Fibroblast of villous mesenchyme (primary cell): Measurements from ENCODE around the gene GCGR. TPM values are rescaled to one million over a fixed set of nuclear protein-coding genes. Genes with fewer than 3 reads are reported as not detected.

Experiments used
- DNase-seq: peaks from one replicate; pipeline ENCODE4 v3.0.0-alpha.2; 2010; ENCODE audit warnings: low read depth
- H3K4me3 ChIP-seq: 2 replicates; pipeline ENCODE4 v1.5.1; 2011; ENCODE audit warnings: low read depth, mild to moderate bottlenecking, low read length
- total RNA-seq: library from RNA; depleted of rRNA; stranded (reverse); fragments of >200 nt; gene quantifications from 2 replicates; pipeline ENCODE4 v1.2.3, GENCODE V29; 2012
- TF ChIP-seq, protein P1 (sequence below): IDR thresholded peaks from 2 replicates; pipeline ENCODE4 v1.5.1; 2012; ENCODE audit warnings: low read depth, mild to moderate bottlenecking, low read length; ENCODE audit not compliant: insufficient read depth

The GCGR gene
- total RNA-seq, 1 donor: not detected

GRCh38 chr17:81860756-81861568 is 57.0 kb downstream of the GCGR start:
- peak; percentile 100 for DNase-seq
- TF ChIP-seq, protein P1, sequence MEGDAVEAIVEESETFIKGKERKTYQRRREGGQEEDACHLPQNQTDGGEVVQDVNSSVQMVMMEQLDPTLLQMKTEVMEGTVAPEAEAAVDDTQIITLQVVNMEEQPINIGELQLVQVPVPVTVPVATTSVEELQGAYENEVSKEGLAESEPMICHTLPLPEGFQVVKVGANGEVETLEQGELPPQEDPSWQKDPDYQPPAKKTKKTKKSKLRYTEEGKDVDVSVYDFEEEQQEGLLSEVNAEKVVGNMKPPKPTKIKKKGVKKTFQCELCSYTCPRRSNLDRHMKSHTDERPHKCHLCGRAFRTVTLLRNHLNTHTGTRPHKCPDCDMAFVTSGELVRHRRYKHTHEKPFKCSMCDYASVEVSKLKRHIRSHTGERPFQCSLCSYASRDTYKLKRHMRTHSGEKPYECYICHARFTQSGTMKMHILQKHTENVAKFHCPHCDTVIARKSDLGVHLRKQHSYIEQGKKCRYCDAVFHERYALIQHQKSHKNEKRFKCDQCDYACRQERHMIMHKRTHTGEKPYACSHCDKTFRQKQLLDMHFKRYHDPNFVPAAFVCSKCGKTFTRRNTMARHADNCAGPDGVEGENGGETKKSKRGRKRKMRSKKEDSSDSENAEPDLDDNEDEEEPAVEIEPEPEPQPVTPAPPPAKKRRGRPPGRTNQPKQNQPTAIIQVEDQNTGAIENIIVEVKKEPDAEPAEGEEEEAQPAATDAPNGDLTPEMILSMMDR: no peak
- peak overlapping the region; percentile 75 for H3K4me3 ChIP-seq

DNA sequence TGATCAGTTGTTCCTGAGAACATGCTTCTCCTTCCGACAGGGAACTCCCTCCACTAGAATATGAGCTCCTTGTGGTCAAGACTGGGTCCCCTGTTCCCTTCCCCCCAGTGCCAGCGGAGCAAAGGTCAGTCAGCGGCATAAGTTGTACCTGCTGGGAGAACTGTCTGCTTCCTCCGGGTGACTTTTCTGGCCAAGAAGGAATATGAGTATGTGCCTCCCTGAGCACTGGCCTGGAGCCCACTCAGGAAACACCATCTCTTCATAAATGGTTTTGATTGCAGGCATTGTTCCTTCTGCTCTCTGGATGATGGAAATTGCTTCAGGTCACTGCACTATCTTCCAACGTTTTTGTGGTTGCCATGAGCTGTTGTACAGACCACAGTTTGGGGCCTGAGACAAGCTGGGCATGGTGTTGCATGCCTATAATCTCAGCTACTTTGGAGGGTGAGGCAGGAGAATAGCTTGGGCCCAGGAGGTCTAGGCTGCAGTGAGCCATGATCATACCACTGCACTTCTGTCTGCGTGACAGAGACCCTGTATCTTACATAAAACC is 59.2 kb downstream of the GCGR start:
- TF ChIP-seq, protein P1: no peak
- no peak overlapping the region for H3K4me3 ChIP-seq
- no peak for DNase-seq

Other genes starting within 250 kb of the GCGR start
- gene NPLOC4, start 167.0 kb upstream of the GCGR start, total RNA-seq: 96.7 and 108 TPM in 2 replicates
- 1.7 and 2.3 TPM in 2 replicates for gene TSPAN10, start 167.0 kb upstream of the GCGR start, total RNA-seq
- not detected in 2 replicates for gene PDE6G, start 147.6 kb upstream of the GCGR start, total RNA-seq
- gene OXLD1, start 137.5 kb upstream of the GCGR start, total RNA-seq: 23.7 and 28.0 TPM in 2 replicates
- 7.8 and 10.0 TPM in 2 replicates for gene CCDC137, start 137.4 kb upstream of the GCGR start, total RNA-seq
- 22.9 and 27.4 TPM in 2 replicates for gene ARL16, start 120.4 kb upstream of the GCGR start, total RNA-seq
- 75.1 and 94.4 TPM in 2 replicates for gene HGS, start 120.1 kb upstream of the GCGR start, total RNA-seq
- 12.1 and 12.6 TPM in 2 replicates for gene MRPL12, start 100.8 kb upstream of the GCGR start, total RNA-seq
- 13.8 and 14.2 TPM in 2 replicates for gene SLC25A10, start 91.9 kb upstream of the GCGR start, total RNA-seq
- 55.7 and 96.6 TPM in 2 replicates for gene MCRIP1, start 29.1 kb downstream of the GCGR start, total RNA-seq
- not detected in 2 replicates for gene PPP1R27, start 30.9 kb downstream of the GCGR start, total RNA-seq
- gene P4HB, start 56.4 kb downstream of the GCGR start, total RNA-seq: 735 and 809 TPM in 2 replicates
- 106 and 181 TPM in 2 replicates for gene ARHGDIA, start 67.2 kb downstream of the GCGR start, total RNA-seq
- gene ALYREF, start 87.4 kb downstream of the GCGR start, total RNA-seq: 120 and 134 TPM in 2 replicates
- 101 and 150 TPM in 2 replicates for gene ANAPC11, start 87.6 kb downstream of the GCGR start, total RNA-seq
- gene NPB, start 98.1 kb downstream of the GCGR start, total RNA-seq: 0.43 and 0.64 TPM in 2 replicates
- 70.8 and 73.1 TPM in 2 replicates for gene PCYT2, start 107.2 kb downstream of the GCGR start, total RNA-seq
- 14.7 and 18.0 TPM in 2 replicates for gene SIRT7, start 114.0 kb downstream of the GCGR start, total RNA-seq
- 20.0 and 23.3 TPM in 2 replicates for gene MAFG, start 123.6 kb downstream of the GCGR start, total RNA-seq
- 101 and 127 TPM in 2 replicates for gene PYCR1, start 133.2 kb downstream of the GCGR start, total RNA-seq
- gene MYADML2, start 143.1 kb downstream of the GCGR start, total RNA-seq: not detected in 2 replicates
- under 0.01 TPM in 1 of 2 replicates, not detected in the other for gene NOTUM, start 157.0 kb downstream of the GCGR start, total RNA-seq
- gene ASPSCR1, start 173.5 kb downstream of the GCGR start, total RNA-seq: 28.5 and 38.7 TPM in 2 replicates
- 30.7 and 33.2 TPM in 2 replicates for gene CENPX, start 218.7 kb downstream of the GCGR start, total RNA-seq
- gene LRRC45, start 219.2 kb downstream of the GCGR start, total RNA-seq: 12.9 and 13.4 TPM in 2 replicates
- 6.4 and 9.1 TPM in 2 replicates for gene RAC3, start 227.5 kb downstream of the GCGR start, total RNA-seq
- gene DCXR, start 233.5 kb downstream of the GCGR start, total RNA-seq: 40.6 and 51.9 TPM in 2 replicates
- 39.6 and 47.5 TPM in 2 replicates for gene RFNG, start 247.7 kb downstream of the GCGR start, total RNA-seq
- 104 and 109 TPM in 2 replicates for gene GPS1, start 247.7 kb downstream of the GCGR start, total RNA-seq